ENCODE measurements around the gene GID4. TPM values are rescaled to one million over a fixed set of nuclear protein-coding genes. Genes with fewer than 3 reads are reported as not detected.
A peak's percentile ranks its signal among the peaks of the same experiment; 100 is the strongest.

Gene GID4
- total RNA-seq, 2 experiments from 2014 or later = 3.4 to 3.7 TPM

DNA sequence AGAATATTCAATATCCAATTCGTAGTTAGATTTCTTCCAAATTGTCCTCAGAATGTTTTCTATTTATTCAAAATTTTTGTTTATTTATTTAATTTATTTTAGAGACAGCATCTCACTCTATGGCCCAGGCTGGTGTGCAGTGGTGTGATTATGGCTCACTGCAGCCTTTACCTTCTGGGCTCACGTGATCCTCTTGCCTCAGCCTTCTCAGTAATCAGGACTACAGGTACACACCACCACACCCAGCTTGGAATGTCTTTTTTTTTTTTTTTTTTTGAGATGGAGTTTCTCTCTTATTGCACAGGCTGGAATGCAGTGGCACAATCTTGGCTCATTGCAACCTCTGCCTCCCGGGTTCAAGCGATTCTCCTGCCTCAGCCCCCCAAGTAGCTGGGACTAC, 45.0 kb downstream of the GID4 start:
- ChIA-PET POLR2A (no interaction called here), CTCF (no interaction called here)
- no peaks in the 10 kb centered on the region for H3K9me3 ChIP-seq (ENCODE audit: control insufficient read depth in 1 of 2, insufficient read depth in 1 of 2, low read length in 2 of 2)
- no peak for DNase-seq
- no peak overlapping the region for H3K27ac ChIP-seq (ENCODE audit: low read depth in 1 of 2, low read length in 2 of 2)
- Mint-ChIP-seq H3K4me1 (ENCODE audit: low read depth) (peaks cover 25% of the 10 kb centered on the region), H3K36me3 (ENCODE audit: low read depth) (peaks cover 10% of the 10 kb centered on the region), H3K4me3 (no peak overlapping the region), H3K27ac (no peak overlapping the region), H3K27me3 (peaks cover 9% of the 10 kb centered on the region), H3K9me3 (no peaks in the 10 kb centered on the region)
- TF ChIP-seq, protein P1, sequence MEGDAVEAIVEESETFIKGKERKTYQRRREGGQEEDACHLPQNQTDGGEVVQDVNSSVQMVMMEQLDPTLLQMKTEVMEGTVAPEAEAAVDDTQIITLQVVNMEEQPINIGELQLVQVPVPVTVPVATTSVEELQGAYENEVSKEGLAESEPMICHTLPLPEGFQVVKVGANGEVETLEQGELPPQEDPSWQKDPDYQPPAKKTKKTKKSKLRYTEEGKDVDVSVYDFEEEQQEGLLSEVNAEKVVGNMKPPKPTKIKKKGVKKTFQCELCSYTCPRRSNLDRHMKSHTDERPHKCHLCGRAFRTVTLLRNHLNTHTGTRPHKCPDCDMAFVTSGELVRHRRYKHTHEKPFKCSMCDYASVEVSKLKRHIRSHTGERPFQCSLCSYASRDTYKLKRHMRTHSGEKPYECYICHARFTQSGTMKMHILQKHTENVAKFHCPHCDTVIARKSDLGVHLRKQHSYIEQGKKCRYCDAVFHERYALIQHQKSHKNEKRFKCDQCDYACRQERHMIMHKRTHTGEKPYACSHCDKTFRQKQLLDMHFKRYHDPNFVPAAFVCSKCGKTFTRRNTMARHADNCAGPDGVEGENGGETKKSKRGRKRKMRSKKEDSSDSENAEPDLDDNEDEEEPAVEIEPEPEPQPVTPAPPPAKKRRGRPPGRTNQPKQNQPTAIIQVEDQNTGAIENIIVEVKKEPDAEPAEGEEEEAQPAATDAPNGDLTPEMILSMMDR (IDR thresholded peaks at IDR 0.05) = no peak
- ATAC-seq (ENCODE audit: poor library complexity) = no peak
- intact Hi-C loops (cut with DNase I, micrococcal nuclease) = no loop called here
- H3K4me1 ChIP-seq (ENCODE audit: insufficient read depth, low read length) = peaks cover 21% of the 10 kb centered on the region
- H3K36me3 ChIP-seq (ENCODE audit: insufficient read depth, low read length) = no peaks in the 10 kb centered on the region
- H3K4me3 ChIP-seq (ENCODE audit: low read length) = no peak overlapping the region
- H3K27me3 ChIP-seq (ENCODE audit: control insufficient read depth in 1 of 2, insufficient read depth in 2 of 2, low read length in 2 of 2) = peaks cover 0 to 2% of the 10 kb centered on the region in 2 experiments

- Mint-ChIP-seq H3K4me1 (ENCODE audit: low read depth) (peaks cover 32% of the 10 kb centered on the region), H3K27me3 (no peaks in the 10 kb centered on the region), H3K36me3 (ENCODE audit: low read depth) (peaks cover 27% of the 10 kb centered on the region), H3K9me3 (no peaks in the 10 kb centered on the region), H3K4me3 (peak within 1 kb of the TSS; percentile 100), H3K27ac (peak within 1 kb of the TSS; percentile 97)
- Histone ChIP-seq H3K9me3 (ENCODE audit: control insufficient read depth in 1 of 2, insufficient read depth in 1 of 2, low read length in 2 of 2) (no peaks in the 10 kb centered on the region), H3K4me1 (ENCODE audit: insufficient read depth, low read length) (peaks cover 27% of the 10 kb centered on the region), H3K36me3 (ENCODE audit: insufficient read depth, low read length) (peaks cover 6% of the 10 kb centered on the region), H3K4me3 (ENCODE audit: low read length) (peak within 1 kb of the TSS; percentile 79), H3K27me3 (ENCODE audit: control insufficient read depth in 1 of 2, insufficient read depth in 2 of 2, low read length in 2 of 2) (no peaks in the 10 kb centered on the region), H3K27ac (ENCODE audit: low read depth in 1 of 2, low read length in 2 of 2) (peak within 1 kb of the TSS; percentile 80)
- POLR2A ChIA-PET = interaction anchor here (0.6 to 1.5 kb wide), 6 partner anchors 11 to 496 kb away, joined by 3 to 4 read pairs (median 3); partner anchors contain the start of genes ALKBH5, PEMT and TOP3A
- CTCF ChIA-PET = no interaction called here
- ATAC-seq (ENCODE audit: poor library complexity) (peak; percentile 92), DNase-seq (peak; percentile 79 to 94 (median 84))
- intact Hi-C loops (cut with DNase I, micrococcal nuclease) = loop anchor here (1.0 to 5.0 kb wide), 6 partner anchors 49 to 806 kb away; partner anchors contain the start of genes ALKBH5 (in 1 of the 2), ATPAF2 (in 1 of the 2), COPS3 (in 1 of the 2) and DRC3 (in 1 of the 2)
- TF ChIP-seq, protein P1 (IDR thresholded peaks at IDR 0.05) = no peak
These were observed 48.6 kb downstream of the GID4 start, which contains the start of gene DRG2 for GRCh38 chr17:18087610-18088491. TSS of gene DRG2 (plus strand) at chr17:18087948. CDS start at chr17:18088024, 76 bp downstream.

- Mint-ChIP-seq H3K36me3 (ENCODE audit: low read depth) (peaks cover 42% of the 10 kb centered on the region), H3K27me3 (no peaks in the 10 kb centered on the region), H3K27ac (peak overlapping the region; percentile 97), H3K4me1 (ENCODE audit: low read depth) (peaks cover 34% of the 10 kb centered on the region), H3K4me3 (peak overlapping the region; percentile 100), H3K9me3 (no peaks in the 10 kb centered on the region)
- H3K4me1 ChIP-seq (ENCODE audit: insufficient read depth, low read length) = peaks cover 27% of the 10 kb centered on the region
- H3K36me3 ChIP-seq (ENCODE audit: insufficient read depth, low read length) = peaks cover 15% of the 10 kb centered on the region
- DNase-seq (peak in 1 of 14 experiments; percentile 21), ATAC-seq (ENCODE audit: poor library complexity) (no peak)
- no peak overlapping the region for H3K27ac ChIP-seq (ENCODE audit: low read depth in 1 of 2, low read length in 2 of 2)
- TF ChIP-seq, protein P1 (IDR thresholded peaks at IDR 0.05) = no peak
- intact Hi-C loops (cut with DNase I, micrococcal nuclease) = loop anchor here in 1 of 2 experiments (2.0 to 5.0 kb wide), 4 partner anchors 51 to 807 kb away; partner anchors contain the start of genes ATPAF2, COPS3, DRC3 and GID4
- ChIA-PET CTCF (no interaction called here), POLR2A (no interaction called here)
- no peak overlapping the region for H3K4me3 ChIP-seq (ENCODE audit: low read length)
- no peaks in the 10 kb centered on the region for H3K9me3 ChIP-seq (ENCODE audit: control insufficient read depth in 1 of 2, insufficient read depth in 1 of 2, low read length in 2 of 2)
- H3K27me3 ChIP-seq (ENCODE audit: control insufficient read depth in 1 of 2, insufficient read depth in 2 of 2, low read length in 2 of 2) = no peaks in the 10 kb centered on the region
These were observed 50.4 kb downstream of the GID4 start for GRCh38 chr17:18089613-18090012.

Data from CD4-positive, alpha-beta T cell (primary cell).